ENCODE results near the gene ABHD14A. TPM values are rescaled to one million over a fixed set of nuclear protein-coding genes. Genes with fewer than 3 reads are reported as not detected.

The ABHD14A gene
- total and polyA plus RNA-seq, 2 of the 13 experiments (the other 11 are each of a cell fraction or from before 2014, with no cell fraction given), result 29.5 to 46.9 TPM

DNA sequence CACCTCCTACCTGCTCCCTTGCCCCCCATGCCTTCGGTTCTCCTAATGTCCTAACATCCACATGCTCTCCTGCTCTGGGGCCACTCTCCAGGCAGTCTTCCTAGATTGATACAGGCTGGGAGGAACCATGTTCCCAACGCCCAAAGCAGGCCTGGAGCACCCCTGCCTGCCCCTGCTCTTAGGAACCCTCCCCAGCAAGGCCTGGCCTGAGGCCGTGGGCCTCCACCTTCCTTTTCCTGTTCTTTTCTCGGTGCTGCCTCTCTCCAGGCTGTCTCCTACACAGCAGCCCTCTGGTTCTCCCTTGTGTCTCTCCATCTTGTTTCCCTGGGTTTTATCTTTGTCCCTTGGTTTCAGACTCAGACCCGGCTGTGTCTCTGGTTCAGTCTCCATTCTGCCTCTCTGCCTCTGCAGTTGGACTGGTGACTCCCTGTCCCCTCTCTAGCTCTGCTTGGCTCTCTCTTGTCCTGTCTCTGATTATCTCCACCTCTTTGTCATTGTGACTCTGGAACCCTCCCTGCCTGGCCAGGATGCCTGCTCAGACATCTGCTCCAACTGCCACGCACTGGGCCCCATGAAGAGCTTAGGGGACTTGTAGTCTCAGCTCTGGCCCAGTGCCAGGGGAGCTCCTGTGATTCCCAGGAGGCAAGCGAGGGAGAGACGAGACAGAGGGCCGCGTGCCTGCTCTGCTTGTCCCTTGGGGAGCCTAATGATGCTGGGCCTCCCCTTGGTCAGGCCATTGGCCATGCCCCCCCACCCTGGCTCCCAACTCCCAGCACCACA is 46.8 kb downstream of the ABHD14A start:
- CTCF ChIA-PET (ENCODE audit: low intra/inter-chr PET ratio, low total read pairs), result no interaction called here
- Histone ChIP-seq H3K9me3 (ENCODE audit: low read length) (no peaks in the 10 kb centered on the region), H3K4me1 (ENCODE audit: insufficient read depth, low read length) (peaks cover 61% of the 10 kb centered on the region), H3K27me3 (ENCODE audit: control insufficient read depth in 1 of 2, insufficient read depth in 2 of 2, low read length in 2 of 2) (peaks cover 0 to 70% of the 10 kb centered on the region in 2 experiments; a peak in 4 of 5 replicates), H3K9ac (ENCODE audit: insufficient read depth, low read depth, low read length) (no peak overlapping the region), H2AFZ (ENCODE audit: low read length) (no peak overlapping the region), H3K36me3 (replicated peaks in 1 of 2; ENCODE audit: control insufficient read depth in 1 of 2, insufficient read depth in 2 of 2, low read length in 2 of 2) (no peaks in the 10 kb centered on the region), H3K27ac (ENCODE audit: extremely low read length, insufficient read depth, low read length) (no peak overlapping the region), H3K79me2 (ENCODE audit: insufficient read depth, low read length) (no peaks in the 10 kb centered on the region), H4K20me1 (ENCODE audit: insufficient read depth, low read length) (no peaks in the 10 kb centered on the region), H3K4me2 (ENCODE audit: low read depth, low read length) (no peak overlapping the region), H3K4me3 (replicated peaks in 1 of 3; ENCODE audit: insufficient read depth in 1 of 3, low read depth in 2 of 3, low read length in 3 of 3) (no peak overlapping the region)
- POLR2A ChIA-PET, result no interaction called here
- WGBS (ENCODE audit: low lambda C conversion rate), result 27% methylated on average over 6 of the region's 10 CpGs
- FAIRE-seq (no peak), ATAC-seq (no peak), DNase-seq (ENCODE audit: low spot score) (no peak)
- BruUV-seq (replicated peaks), result no TSS peak
- in situ Hi-C loops (cut with HindIII; ENCODE audit: extremely low pct_ligation_motif_present, low pct_unique_long_range_greater_than_20kb), result no loop called here
- intact Hi-C loops (cut with micrococcal nuclease; ENCODE audit: unreplicated experiment), result no loop called here
- TF ChIP-seq ZNF792 (CRISPR knock-in tag; IDR thresholded peaks at IDR 0.05) (no peak), ZNF496 (CRISPR knock-in tag; IDR thresholded peaks at IDR 0.05; ENCODE audit: insufficient replicate concordance) (no peak), HNF4A (CRISPR knock-in tag; IDR thresholded peaks at IDR 0.05) (no peak), ZNF337 (CRISPR knock-in tag; IDR thresholded peaks at IDR 0.05; ENCODE audit: borderline replicate concordance, low read depth) (no peak), HNRNPLL (IDR thresholded peaks at IDR 0.05; ENCODE audit: low read depth, low read length, poor library complexity, severe bottlenecking) (no peak), FOXM1 (CRISPR knock-in tag; IDR thresholded peaks at IDR 0.05) (no peak), PTBP1 (IDR thresholded peaks at IDR 0.05; ENCODE audit: low read depth, low read length, poor library complexity, severe bottlenecking) (no peak), CEBPB (IDR thresholded peaks at IDR 0.05; ENCODE audit: borderline replicate concordance, low read depth, low read length) (no peak), ZNF589 (CRISPR knock-in tag; conservative IDR thresholded peaks at IDR 0.05) (no peak)
- TF ChIP-seq, protein P1, sequence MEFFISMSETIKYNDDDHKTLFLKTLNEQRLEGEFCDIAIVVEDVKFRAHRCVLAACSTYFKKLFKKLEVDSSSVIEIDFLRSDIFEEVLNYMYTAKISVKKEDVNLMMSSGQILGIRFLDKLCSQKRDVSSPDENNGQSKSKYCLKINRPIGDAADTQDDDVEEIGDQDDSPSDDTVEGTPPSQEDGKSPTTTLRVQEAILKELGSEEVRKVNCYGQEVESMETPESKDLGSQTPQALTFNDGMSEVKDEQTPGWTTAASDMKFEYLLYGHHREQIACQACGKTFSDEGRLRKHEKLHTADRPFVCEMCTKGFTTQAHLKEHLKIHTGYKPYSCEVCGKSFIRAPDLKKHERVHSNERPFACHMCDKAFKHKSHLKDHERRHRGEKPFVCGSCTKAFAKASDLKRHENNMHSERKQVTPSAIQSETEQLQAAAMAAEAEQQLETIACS (CRISPR knock-in tag; IDR thresholded peaks at IDR 0.05), result no peak
- TF ChIP-seq, protein P2, sequence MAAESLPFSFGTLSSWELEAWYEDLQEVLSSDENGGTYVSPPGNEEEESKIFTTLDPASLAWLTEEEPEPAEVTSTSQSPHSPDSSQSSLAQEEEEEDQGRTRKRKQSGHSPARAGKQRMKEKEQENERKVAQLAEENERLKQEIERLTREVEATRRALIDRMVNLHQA (CRISPR knock-in tag; IDR thresholded peaks at IDR 0.05), result no peak
- TF ChIP-seq, protein P3, sequence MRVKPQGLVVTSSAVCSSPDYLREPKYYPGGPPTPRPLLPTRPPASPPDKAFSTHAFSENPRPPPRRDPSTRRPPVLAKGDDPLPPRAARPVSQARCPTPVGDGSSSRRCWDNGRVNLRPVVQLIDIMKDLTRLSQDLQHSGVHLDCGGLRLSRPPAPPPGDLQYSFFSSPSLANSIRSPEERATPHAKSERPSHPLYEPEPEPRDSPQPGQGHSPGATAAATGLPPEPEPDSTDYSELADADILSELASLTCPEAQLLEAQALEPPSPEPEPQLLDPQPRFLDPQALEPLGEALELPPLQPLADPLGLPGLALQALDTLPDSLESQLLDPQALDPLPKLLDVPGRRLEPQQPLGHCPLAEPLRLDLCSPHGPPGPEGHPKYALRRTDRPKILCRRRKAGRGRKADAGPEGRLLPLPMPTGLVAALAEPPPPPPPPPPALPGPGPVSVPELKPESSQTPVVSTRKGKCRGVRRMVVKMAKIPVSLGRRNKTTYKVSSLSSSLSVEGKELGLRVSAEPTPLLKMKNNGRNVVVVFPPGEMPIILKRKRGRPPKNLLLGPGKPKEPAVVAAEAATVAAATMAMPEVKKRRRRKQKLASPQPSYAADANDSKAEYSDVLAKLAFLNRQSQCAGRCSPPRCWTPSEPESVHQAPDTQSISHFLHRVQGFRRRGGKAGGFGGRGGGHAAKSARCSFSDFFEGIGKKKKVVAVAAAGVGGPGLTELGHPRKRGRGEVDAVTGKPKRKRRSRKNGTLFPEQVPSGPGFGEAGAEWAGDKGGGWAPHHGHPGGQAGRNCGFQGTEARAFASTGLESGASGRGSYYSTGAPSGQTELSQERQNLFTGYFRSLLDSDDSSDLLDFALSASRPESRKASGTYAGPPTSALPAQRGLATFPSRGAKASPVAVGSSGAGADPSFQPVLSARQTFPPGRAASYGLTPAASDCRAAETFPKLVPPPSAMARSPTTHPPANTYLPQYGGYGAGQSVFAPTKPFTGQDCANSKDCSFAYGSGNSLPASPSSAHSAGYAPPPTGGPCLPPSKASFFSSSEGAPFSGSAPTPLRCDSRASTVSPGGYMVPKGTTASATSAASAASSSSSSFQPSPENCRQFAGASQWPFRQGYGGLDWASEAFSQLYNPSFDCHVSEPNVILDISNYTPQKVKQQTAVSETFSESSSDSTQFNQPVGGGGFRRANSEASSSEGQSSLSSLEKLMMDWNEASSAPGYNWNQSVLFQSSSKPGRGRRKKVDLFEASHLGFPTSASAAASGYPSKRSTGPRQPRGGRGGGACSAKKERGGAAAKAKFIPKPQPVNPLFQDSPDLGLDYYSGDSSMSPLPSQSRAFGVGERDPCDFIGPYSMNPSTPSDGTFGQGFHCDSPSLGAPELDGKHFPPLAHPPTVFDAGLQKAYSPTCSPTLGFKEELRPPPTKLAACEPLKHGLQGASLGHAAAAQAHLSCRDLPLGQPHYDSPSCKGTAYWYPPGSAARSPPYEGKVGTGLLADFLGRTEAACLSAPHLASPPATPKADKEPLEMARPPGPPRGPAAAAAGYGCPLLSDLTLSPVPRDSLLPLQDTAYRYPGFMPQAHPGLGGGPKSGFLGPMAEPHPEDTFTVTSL (CRISPR knock-in tag; IDR thresholded peaks at IDR 0.05; ENCODE audit: borderline replicate concordance), result no peak
- TF ChIP-seq, protein P4, sequence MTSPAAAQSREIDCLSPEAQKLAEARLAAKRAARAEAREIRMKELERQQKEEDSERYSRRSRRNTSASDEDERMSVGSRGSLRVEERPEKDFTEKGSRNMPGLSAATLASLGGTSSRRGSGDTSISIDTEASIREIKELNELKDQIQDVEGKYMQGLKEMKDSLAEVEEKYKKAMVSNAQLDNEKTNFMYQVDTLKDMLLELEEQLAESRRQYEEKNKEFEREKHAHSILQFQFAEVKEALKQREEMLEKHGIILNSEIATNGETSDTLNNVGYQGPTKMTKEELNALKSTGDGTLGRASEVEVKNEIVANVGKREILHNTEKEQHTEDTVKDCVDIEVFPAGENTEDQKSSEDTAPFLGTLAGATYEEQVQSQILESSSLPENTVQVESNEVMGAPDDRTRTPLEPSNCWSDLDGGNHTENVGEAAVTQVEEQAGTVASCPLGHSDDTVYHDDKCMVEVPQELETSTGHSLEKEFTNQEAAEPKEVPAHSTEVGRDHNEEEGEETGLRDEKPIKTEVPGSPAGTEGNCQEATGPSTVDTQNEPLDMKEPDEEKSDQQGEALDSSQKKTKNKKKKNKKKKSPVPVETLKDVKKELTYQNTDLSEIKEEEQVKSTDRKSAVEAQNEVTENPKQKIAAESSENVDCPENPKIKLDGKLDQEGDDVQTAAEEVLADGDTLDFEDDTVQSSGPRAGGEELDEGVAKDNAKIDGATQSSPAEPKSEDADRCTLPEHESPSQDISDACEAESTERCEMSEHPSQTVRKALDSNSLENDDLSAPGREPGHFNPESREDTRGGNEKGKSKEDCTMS (CRISPR knock-in tag; conservative IDR thresholded peaks at IDR 0.05), result no peak

Measured in HepG2 (cell line).